GM21423 (cell line): ENCODE data around the gene SCNN1B.
"Not testable (repeated sequence)": the region's sequence is repeated elsewhere in the genome, so short reads cannot be mapped to it uniquely, and the experiment has no call there.

Experiments
- ATAC-seq: cut with Tn5 transposase; IDR thresholded peaks from one replicate; pipeline ENCODE4 v1.9.1; 2021; ENCODE audit warnings: mild to moderate bottlenecking, moderate library complexity; ENCODE audit not compliant: unreplicated experiment

The SCNN1B gene

DNA sequence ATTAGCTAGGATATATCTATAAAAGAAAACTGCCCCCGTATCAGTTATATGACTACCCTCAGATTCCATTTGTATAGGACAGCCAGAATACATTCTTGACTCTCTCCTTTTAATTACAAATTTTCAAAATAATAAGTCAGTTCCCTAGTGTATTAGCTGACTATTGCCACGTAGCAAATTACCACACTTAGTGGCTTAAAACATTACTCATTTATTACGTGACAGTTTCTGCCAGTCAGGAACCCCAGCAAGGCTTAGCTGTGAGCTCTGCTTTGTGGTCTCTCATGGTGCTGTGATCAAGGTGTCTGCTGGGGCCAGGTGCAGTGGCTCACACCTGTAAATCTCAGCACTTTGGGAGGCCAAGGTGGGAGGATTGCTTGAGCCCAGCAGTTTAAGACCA, 13.9 kb upstream of the SCNN1B start:
- ATAC-seq = no peak

DNA sequence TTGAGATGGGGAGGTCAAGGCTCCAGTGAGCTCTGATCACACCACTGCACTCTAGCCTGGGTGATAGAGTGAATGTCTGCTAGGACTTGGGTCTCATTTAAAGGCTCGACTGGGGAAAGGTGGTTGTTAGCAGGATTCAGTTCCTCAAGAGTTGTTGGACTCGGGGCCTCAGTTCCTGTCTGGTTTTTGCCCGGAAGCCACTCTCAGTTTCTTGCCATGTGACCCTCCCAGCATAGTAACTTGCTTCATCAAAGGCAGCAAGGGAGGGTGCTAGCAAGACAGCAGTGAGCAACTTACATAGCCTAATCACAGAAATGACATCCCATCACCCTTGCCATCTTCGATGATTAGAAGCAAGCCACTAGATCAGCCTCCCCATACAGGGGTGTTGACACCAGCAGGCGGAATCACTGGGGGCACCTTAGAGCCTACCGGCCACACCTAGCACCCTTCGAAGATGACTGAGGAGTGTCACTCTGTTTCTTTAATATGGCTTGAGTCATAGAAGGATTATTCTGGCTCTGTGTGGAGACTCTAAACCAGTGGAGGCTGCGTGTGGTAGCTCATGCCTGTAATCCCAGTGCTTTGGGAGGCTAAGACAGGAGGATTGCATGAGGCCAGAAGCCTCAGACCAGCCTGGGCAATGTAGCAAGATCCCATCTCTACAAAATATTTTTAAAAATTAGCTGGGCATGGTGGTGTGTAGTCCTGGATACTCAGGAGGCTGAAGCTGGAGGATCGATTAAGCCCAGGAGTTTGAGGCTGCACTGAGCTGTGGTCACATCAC, 13.2 kb upstream of the SCNN1B start:
- ATAC-seq = no peak

DNA sequence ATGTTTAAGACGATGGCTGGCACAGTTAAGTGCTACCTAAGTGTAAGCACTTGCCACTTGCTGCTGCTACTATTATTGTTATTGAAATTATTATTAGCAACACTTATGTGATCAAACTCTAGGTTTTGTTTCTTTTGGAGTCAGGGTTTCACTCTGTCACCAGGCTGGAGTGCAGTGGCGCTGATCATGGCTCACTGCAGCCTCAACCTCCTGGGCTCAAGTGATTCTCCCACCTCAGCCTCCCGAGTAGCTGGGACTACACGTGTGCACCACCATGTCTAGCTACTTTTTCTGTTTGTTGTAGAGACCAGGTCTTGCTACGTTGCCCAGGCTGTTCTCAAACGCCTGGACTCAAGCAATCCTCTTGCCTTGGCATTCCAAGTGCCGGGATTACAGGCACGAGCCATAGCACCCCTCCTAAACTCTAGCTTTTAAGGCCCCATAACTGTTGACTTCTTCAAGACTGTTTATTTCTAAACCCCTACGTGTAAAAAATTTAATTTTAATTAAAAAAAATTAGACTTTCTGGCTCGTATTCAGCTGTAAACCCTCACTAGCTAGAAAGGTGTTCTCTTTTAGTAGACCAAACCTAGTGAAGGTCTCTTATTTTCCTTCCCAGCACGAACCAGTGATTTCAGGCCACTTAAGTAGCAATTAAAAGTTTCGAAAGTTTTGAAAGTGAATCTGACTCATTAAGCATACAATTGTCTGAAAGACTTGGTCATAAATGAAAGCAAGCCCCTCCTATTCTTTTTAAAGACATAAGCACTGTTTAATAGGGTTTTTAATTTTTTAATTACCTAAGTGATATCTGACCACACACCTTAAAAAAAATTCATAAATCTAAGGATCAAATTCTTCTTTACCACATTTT, 11.7 kb upstream of the SCNN1B start:
- no peak for ATAC-seq

DNA sequence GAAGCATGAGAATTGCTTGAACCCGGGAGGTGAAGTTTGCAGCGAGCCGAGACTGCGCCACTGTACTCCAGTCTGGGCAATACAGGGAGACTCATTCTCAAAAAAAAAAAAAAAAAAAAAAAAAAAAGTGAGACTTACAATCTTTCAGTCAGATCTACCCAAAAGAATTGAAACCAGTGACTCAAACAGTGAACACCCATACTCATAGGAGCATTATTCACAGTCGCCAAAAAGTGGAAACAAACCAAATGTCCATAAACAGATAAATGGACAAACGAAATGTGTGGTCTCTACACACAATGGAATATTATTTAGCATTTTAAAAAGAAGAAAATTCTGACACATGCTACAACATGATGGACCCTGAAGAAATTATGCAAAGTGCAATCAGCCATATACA, 9.1 kb upstream of the SCNN1B start:
- ATAC-seq = no peak

DNA sequence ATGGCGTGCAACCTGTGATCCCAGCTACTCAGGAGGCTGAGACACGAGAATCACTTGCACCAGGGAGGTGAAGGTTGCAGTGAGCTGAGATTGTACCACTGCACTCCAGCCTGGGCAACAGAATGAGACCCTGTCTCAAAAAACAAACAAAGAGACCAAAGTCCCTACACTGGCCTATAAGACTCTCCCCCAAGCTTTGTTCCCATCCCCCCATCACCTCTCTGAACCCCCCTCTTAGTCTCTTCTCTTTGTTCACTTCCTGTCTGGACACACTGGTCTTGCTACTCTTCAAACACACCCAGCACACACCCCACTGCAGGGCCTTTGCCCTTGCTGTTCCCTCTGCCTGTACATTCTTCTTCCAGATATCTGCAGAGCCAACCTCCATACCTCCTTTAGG, 7.8 kb upstream of the SCNN1B start:
- ATAC-seq = no peak

DNA sequence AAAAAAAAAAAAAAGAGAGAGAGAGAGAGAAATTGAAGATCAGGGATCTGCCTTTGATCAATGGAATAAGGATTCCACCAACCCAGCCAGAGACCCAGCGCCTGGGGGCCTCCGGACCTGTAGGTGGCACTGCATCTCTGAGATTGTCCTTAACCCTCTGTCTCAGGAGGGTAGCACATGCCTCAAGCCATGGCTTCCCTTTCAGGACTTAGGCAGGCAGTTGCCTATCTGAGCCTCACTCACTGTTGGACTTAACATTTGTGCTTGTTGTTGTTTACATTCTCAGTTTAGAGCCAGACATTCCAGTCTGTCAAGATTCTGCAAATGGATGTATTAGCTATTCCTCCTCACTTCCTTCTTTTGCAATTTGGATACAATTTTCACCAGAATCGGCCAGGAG, 5.1 kb upstream of the SCNN1B start:
- ATAC-seq = no peak

DNA sequence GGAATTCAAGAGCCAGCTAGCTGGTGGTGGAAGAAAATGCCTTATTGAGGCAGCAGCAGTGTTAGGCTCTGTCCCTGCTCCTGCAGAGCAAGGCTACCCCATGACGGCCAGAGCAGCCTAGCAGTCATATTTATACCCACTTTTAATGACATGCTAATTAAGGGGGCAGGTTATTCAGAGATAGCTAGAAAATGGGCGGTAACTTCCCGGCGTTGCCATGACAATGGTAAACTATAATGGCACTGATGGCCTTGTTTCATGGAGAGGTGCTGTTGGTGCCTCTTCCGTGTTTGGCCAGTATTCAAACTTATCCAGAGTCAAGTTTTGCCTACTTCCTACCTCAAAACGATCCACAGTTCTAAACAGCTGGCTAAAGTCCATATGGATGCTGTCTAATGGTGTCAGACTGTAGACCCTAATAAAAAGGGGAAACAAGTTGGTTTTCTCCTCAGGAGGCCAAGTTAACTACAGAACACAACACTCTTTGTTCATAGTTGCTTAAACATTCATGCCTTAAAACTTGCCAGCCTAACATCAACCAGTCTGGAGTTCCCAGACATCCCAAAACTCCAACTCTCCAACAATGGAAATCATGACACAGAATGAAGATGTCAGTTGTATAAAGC, 3.7 kb upstream of the SCNN1B start:
- no peak for ATAC-seq

DNA sequence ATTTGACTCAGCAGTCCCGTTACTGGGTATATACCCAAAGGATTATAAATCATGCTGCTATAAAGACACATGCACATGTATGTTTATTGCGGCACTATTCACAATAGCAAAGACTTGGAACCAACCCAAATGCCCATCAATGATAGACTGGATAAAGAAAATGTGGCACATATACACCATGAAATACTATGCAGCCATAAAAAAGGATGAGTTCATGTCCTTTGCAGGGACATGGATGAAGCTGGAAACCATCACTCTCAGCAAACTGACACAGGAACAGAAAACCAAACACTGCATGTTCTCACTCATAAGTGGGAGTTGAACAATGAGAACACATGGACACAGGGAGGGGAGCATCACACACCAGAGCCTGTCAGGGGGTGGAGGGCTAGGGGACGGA, 2.3 kb upstream of the SCNN1B start:
- not testable (repeated sequence) for ATAC-seq

DNA sequence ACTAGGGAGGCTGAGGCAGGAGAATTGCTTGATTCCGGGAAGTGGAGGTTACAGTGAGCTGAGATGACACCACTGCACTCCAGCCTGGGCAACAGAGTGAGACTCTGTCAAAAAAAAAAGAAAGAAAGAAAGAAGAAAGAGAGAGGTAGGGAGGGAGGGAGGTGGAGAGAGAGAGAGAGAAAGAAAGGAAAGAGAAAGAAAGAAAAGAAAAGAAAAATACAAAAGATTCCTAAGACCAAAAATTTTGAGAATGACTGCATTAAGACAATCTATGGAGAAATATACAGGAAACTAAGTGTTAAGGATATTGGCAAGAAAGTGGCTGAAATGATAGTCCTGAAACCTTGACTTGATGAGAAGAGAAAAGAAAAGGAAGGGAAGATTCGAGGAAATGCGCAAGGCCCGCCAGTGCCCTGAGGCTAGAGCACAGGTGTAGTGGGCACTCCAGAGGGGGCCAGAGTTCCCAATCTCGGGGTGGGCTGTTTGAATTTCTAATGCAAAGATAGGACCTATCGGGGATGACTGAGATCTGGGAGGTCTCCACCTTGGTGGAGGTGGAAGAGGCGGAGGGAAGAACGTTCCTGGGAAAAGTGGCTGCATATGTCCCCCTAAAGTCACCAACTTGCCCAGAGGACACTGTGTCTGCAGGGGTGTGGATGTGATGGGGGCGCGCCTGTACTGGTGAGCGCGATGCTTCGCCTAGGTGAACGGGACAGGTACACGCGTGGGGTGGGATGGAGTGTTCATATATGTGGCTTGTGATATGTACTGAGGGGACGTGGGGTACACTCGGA, 654 bp upstream of the SCNN1B start:
- ATAC-seq = no peak

DNA sequence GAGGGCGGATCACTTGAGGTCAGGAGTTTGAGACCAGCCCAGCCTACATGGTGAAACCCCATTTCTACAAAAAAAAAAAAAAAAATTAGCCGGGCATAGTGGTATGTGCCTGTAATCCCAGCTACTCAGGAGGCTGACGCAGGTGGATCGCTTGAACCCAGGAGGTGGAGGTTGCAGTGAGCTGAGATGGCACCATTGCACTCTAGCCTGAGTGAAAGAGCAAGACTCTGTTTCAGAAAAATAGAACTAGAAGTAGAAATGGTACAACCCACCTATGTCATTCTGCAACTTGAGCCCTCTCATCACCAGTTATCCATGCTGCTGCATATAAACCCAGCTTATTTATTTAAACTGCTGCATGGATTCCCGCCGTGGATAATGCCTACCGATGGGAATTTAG, 1.6 kb downstream of the SCNN1B start:
- no peak for ATAC-seq

DNA sequence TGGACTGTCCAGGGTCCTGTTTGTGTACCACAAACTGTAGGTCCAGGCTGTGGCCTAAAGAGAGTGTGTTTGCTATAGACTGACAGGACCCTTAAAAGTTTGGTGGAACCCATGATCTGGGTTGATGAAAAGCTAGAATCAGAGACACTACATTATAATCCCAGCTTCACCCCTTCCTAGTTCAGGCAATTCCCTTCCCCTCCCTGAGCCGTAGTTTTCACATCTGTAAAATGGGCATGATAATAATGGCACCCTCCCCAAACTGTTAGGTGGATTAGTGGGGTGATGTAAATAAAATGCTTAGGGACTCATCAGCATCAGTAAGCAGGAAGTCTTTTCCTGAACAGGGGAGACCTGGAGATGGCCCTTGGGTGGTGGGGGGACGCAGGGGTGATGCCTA, 2.5 kb downstream of the SCNN1B start:
- ATAC-seq = no peak

DNA sequence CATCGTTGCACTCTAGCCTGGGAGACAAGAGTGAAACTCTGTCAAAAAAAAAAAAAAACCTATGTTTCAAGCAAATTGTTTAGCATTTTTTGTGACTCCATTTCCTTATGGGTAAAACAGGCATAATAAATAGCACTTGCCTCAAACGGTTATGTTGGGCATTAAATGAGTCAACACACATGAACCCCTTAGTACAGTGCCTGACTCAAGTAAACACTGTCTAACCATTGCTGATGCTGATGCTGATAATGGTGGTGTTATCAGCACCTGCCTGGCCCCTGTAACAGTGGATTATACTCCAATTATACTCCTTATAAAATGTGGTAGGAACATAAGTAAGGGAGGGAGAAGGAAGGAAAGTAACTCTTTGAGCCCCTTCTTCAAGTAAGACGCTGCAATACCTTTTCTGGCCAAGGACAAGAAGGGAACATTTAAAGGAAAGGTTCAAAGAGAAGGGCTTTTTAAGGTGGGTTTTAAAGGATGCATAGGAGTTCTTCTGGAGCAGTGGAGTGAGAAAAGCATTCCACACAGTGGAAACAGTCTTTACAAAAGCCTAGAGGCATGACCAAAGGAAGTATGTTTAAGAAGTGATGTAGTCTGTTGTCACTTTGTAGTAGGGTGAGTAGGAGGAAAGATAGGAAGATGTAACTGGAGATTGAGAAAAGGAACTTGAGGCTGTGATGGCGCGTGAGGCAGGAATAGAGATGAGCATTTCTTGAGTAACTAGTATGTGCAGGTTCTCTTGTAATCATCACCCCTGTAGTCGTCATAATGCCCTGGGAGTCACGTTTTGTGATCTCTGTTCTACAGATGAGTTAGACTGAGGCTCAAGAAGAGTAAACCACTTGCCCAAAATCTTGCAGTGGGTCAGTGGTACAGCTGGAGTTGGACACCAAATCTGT, 4.3 kb downstream of the SCNN1B start:
- ATAC-seq = no peak

DNA sequence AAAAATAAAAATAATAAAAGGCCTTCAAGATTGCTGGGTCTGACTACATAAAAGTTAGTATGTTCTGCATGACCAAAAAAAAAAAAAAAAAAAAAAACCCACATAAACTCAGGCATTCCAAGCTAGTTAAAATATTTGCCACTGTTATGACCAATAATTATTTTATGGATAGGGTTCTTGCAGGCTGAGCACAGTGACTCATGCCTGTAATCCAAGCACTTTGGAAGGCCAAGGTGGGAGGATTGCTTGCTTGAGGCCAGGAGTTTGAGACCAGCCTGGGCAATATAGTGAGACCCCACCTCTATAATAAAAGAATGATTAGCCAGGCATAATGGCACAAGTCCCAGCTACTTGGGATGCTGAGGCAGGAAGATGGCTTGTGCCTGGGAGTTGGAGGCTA, 8.1 kb downstream of the SCNN1B start:
- no peak for ATAC-seq

DNA sequence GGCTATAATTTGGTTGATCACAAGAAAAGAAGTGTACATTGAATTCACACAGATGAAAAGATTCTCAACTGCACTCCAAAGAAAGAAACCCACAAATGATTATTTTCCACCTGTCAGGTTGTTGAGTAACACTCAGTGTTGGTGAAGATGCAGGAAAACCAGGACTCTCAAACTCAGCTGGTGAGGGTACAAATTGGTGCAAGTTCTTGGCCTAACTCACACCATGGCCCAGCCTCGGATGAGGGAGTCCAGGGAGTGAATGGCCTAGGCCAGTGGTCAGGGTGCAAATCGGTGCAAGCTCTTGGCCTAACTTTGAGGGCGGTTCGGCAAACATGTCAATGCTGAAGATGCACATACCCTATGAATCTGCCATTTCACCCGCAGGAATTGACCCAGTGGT, 8.6 kb downstream of the SCNN1B start:
- ATAC-seq = no peak

DNA sequence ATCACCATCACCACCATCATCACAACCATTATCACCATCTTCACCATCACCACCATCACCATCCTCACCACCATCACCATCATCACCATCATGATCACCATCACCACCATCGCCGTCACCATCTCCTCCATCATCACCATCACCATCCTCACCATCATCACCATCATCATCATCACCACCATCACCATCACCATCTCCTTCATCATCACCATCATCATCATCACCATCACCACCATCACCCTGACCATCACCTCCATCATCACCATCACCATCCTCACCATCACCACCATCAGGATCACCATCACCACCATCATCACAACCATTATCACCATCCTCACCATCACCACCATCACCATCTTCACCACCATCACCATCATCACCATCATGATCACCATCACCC, 14.1 kb downstream of the SCNN1B start:
- ATAC-seq = no peak

DNA sequence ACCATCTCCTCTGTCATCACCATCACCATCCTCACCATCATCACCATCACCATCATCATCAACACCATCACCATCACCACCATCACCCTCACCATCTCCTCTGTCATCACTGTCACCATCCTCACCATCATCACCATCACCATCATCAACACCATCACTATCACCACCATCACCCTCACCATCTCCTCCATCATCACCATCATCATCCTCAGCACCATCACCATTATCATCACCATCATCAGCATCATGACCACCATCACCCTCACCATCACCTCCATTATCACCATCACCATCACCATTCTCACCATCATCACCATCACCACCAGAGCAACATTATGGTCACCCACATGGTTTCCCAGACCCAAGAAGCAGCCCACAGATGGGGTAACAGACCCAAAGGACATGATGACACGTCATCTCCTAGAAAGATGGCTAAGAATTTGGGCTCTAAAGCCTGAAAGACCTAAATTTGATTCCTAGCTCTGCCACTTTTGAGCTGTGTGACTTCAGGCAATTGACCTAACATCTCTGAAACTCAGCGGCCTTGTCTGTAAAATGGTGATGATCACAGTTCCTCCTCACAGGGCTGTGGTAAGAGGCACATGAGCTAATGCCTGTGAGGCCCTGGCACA, 14.6 kb downstream of the SCNN1B start:
- ATAC-seq = no peak

DNA sequence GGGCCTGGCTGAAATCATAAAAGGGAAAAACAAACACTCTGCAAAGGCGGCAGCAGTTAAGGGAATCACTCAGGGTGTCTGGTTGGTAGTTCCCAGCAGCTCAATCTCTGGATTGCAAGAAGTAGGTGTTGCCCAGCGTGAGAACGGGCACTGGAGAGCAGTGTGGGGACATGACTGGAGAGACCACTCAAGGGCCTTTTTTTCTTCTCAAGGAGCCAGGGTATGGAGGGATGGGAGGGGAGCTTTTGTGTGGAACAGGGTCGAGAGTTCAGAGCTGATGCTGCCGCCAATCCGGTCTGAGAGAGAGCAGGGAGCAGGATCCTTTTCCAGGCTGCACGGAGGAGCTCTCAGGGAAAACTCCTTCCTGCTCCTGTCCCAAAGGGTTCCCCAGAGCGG, 15.2 kb downstream of the SCNN1B start:
- ATAC-seq = no peak

DNA sequence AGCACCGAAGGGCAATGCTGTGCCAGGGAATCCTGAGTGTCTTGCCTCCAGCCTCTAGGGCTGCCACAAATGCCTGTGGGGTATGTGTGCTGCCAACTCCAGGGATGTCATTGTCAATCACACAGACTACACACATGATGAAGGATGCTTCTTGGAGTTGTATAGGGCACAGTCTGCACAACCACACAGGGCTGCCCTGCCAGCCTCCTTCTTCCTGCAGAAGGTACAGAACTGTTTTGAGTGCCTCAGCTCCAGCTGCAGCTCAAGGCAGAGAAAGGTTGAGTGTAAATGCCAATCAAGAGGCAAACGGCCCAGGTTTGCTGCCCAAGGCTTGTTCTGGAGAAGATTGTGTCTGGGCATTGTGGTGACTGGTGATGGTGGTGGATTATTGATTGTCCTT, 15.6 kb downstream of the SCNN1B start:
- ATAC-seq = no peak

DNA sequence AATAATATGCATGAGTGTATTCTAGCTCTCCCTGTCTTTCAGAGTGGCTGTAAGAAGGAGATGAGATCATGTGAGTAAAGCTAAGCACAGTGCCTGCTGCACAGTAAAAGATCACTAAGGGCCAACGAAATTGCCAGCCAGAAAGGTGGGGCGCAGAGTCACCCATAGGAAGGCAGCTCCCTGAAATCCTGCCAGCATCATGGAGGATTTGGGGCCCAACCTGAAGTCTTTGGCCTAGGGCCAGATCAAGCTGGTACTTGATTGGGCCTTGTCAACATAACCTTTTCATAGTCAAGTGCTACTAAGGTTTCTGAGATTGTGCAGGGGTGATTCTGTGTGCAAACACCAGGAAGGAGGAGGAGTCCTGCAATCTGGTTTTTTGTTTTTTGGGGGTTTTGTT, 16.5 kb downstream of the SCNN1B start:
- no peak for ATAC-seq
